ENCODE measurements around the gene RAB6A.

GRCh38 chr11:73752903-73753302 is 8.0 kb downstream of the RAB6A start:
- TF ChIP-seq CTCF (IDR thresholded peaks at IDR 0.05) (no peak), POLR2A (IDR thresholded peaks at IDR 0.05) (no peak), EP300 (IDR thresholded peaks at IDR 0.05) (no peak), POLR2AphosphoS5 (IDR thresholded peaks at IDR 0.05) (no peak)
